Activated T-cell treated with anti-CD3 and anti-CD28 coated beads, Interleukin-2, amount 50 U/mL, for 72 hours (primary cell): ENCODE results near the gene SLIT3. TPM values are rescaled to one million over a fixed set of nuclear protein-coding genes. Genes with fewer than 3 reads are reported as not detected.

ENCODE experiments used
- ATAC-seq, 2 donors: fragments of 150-1000 bp; cut with Tn5 transposase; replicated peaks in 1 of 2; 2 replicates each; pipeline ENCODE4 v1.10.0; 2021; ENCODE audit warnings: moderate library complexity in 2 of 2, mild to moderate bottlenecking in 1 of 2
- DNase-seq, 2 donors: peaks; one replicate each; pipeline ENCODE4 v3.0.0; 2021 to 2022; ENCODE audit warnings: mixed read lengths in 1 of 2
- H3K27ac Mint-ChIP-seq: one replicate; pipeline ENCODE4 v1.8.0; 2022; ENCODE audit warnings: mild to moderate bottlenecking, moderate library complexity, mixed read lengths
- H3K27me3 Mint-ChIP-seq: one replicate; pipeline ENCODE4 v1.8.0; 2022; ENCODE audit warnings: low read depth, mixed read lengths
- H3K36me3 Mint-ChIP-seq, 2 donors: one replicate each; pipeline ENCODE4 v1.8.0; 2022; ENCODE audit warnings: mixed read lengths in 2 of 2, mild to moderate bottlenecking in 1 of 2; ENCODE audit not compliant: insufficient read depth in 2 of 2
- H3K4me1 Mint-ChIP-seq: one replicate; pipeline ENCODE4 v1.8.0; 2022; ENCODE audit warnings: low read depth, mixed read lengths
- H3K4me3 Mint-ChIP-seq, 2 donors: one replicate each; pipeline ENCODE4 v1.8.0; 2022; ENCODE audit warnings: mild to moderate bottlenecking in 2 of 2, mixed read lengths in 2 of 2, moderate library complexity in 2 of 2
- H3K9me3 Mint-ChIP-seq, 2 donors: one replicate each; pipeline ENCODE4 v1.8.0; 2022; ENCODE audit warnings: mixed read lengths in 2 of 2
- total RNA-seq, 2 donors: library from RNA; stranded (reverse); gene quantifications; one replicate each; pipeline ENCODE4 v1.2.3, GENCODE V29; 2022

SLIT3 gene
- total RNA-seq, 2 donors from 2014 or later: 1.7 to 3.1 TPM

DNA sequence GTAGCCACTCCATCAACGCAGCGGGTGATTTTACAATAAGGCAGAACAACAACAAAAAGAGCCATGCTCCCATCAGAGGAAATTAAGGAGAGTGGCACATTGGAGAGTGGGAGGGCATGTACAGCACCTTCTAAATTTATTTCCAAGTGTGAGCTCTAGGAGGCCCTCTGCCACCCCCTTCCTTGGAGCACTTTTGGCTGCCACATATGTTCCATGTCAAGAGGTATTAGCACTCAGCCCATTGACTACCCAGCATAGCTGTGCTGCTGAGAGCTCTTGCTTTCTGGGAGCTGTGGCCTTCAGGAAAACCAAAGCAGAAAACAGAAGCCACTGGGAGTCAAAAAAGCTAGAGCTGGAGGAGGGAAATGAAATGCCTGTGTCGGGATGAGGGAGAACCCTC, 521.6 kb downstream of the SLIT3 start:
- H3K27ac Mint-ChIP-seq: no peak overlapping the region
- H3K4me1 Mint-ChIP-seq: no peaks in the 10 kb centered on the region
- H3K36me3 Mint-ChIP-seq: peaks cover 0 to 8% of the 10 kb centered on the region in 2 donors
- no peak overlapping the region for H3K4me3 Mint-ChIP-seq
- H3K9me3 Mint-ChIP-seq: peaks cover 0 to 1% of the 10 kb centered on the region in 2 donors
- DNase-seq (no peak), ATAC-seq (no peak)
- H3K27me3 Mint-ChIP-seq: peaks cover 13% of the 10 kb centered on the region

DNA sequence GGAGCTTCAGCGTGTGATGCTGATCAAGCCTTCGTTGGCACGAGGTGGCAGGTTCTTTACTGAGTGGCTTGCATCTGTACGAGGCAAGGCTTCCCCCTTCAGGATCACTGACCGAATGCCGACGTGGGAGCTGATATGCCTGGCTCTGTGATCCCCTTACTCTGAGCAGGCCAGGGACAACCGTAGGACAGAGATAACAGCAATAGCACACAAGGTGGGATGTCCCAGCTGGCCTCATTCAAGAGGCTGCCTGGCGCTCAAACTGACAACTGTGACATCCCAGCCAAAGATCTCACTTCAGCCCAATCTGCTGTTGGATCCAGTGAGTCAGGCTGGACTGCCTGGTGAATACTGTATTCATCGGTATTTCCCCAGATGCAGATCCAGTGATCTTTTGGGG, 522.4 kb downstream of the SLIT3 start:
- peaks cover 13% of the 10 kb centered on the region for H3K27me3 Mint-ChIP-seq
- peaks cover 0 to 8% of the 10 kb centered on the region in 2 donors for H3K36me3 Mint-ChIP-seq
- no peak overlapping the region for H3K27ac Mint-ChIP-seq
- DNase-seq: no peak
- no peak for ATAC-seq
- H3K9me3 Mint-ChIP-seq: peaks cover 0 to 1% of the 10 kb centered on the region in 2 donors
- no peaks in the 10 kb centered on the region for H3K4me1 Mint-ChIP-seq
- H3K4me3 Mint-ChIP-seq: no peak overlapping the region

DNA sequence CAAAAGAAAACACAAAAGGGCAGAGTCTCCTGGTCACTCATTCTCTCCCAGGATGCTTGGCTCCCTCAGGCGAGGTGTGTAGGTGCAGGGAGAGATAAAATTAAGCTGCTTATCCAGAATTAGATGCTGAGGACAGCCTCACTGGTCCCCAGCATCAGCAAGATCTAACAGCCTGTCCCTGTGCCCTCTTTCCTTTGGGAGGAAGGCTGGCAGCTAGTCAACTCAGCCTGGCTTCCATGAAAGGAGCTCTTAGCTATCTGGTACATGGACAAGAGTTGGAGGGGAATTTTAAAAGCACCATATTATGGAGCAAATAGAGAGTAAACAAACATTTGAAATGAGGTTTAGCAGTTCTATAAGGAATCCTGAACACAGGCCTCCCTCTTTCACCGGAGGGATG, 523.3 kb downstream of the SLIT3 start:
- H3K27me3 Mint-ChIP-seq: peaks cover 6% of the 10 kb centered on the region
- H3K36me3 Mint-ChIP-seq: peaks cover 0 to 2% of the 10 kb centered on the region in 2 donors
- DNase-seq (no peak), ATAC-seq (no peak)
- no peak overlapping the region for H3K4me3 Mint-ChIP-seq
- H3K4me1 Mint-ChIP-seq: no peaks in the 10 kb centered on the region
- peaks cover 0 to 1% of the 10 kb centered on the region in 2 donors for H3K9me3 Mint-ChIP-seq
- H3K27ac Mint-ChIP-seq: no peak overlapping the region

DNA sequence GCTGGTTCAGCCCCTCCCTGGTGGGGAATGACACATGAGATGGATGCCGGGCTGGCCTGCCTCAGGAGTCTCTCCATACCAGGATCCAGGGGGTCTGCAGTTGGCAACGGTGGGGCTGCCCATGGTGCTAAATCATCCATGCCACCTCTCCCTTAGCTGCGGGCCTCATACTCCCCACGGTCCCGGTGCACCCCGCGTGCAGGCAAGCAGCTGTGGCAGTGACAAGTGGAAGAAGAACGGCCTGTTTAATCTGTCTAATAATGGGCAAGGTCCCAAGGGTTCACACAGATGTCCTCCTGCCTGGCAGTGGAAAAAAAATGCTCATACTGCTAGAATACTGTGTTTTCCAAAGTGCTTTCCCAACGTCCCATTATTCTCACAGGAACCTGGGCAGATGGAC, 524.9 kb downstream of the SLIT3 start:
- Mint-ChIP-seq H3K27me3 (no peaks in the 10 kb centered on the region), H3K4me1 (no peaks in the 10 kb centered on the region), H3K9me3 (peaks cover 0 to 1% of the 10 kb centered on the region in 2 donors), H3K27ac (no peak overlapping the region), H3K4me3 (no peak overlapping the region), H3K36me3 (no peaks in the 10 kb centered on the region)
- DNase-seq: no peak
- no peak for ATAC-seq

DNA sequence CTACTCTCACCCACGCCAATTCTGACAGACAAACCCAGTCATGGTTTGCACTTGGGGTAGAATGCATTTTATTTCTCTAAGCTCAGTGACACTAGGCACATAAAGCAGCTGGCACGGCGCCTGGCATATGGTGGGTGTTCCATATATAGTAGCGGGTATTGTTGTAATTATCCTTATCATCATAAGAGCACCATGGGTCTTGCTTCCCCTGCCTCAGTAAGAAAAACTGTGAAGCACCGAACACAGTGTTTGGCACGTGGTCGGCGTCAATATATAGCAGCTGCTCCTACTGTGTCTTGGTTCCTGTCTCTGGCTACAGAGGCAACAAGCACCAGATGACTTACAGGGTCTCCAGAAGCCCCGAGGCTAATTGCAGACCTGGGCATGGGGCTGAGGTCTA, 527.7 kb downstream of the SLIT3 start:
- H3K27ac Mint-ChIP-seq: no peak overlapping the region
- DNase-seq: no peak
- H3K9me3 Mint-ChIP-seq: peaks cover 0 to 1% of the 10 kb centered on the region in 2 donors
- ATAC-seq: no peak
- no peaks in the 10 kb centered on the region for H3K4me1 Mint-ChIP-seq
- no peak overlapping the region for H3K4me3 Mint-ChIP-seq
- no peaks in the 10 kb centered on the region for H3K27me3 Mint-ChIP-seq
- no peaks in the 10 kb centered on the region for H3K36me3 Mint-ChIP-seq

DNA sequence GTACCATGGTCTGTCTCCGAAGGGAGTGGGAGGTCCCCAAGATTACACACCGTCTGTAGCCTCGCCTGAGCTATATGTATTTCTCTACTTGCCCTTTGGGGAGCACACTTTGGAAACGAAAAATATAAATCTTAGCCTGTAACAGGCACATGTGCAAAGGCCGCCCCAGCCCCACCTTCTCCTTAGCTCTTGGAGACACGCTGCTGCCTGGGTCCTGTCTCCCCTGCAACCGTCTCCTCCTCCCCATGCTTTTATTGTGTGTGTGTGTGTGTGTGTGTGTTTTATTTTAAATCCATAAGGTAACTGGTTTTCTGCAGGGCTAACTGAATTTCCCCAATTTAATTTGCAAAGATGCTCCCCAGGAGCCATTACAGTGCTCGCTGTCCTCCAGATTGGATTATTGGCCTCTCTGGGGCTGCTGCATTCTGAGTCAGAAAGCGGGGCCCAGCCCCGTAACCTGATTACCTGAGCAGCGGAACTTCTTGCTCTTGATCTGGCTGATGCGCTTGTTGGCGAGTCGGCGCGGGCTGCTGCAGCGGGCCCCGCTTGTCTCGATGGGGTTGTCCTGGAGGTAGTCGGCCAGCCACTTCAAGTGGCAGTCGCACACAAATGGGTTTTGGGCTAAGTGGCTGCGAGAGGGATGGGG, 528.5 kb downstream of the SLIT3 start:
- no peaks in the 10 kb centered on the region for H3K27me3 Mint-ChIP-seq
- ATAC-seq (no peak), DNase-seq (no peak)
- no peak overlapping the region for H3K27ac Mint-ChIP-seq
- H3K9me3 Mint-ChIP-seq: peaks cover 3 to 4% of the 10 kb centered on the region in 2 donors
- H3K4me3 Mint-ChIP-seq: no peak overlapping the region
- H3K36me3 Mint-ChIP-seq: peaks cover 2 to 4% of the 10 kb centered on the region in 2 donors
- H3K4me1 Mint-ChIP-seq: no peaks in the 10 kb centered on the region

DNA sequence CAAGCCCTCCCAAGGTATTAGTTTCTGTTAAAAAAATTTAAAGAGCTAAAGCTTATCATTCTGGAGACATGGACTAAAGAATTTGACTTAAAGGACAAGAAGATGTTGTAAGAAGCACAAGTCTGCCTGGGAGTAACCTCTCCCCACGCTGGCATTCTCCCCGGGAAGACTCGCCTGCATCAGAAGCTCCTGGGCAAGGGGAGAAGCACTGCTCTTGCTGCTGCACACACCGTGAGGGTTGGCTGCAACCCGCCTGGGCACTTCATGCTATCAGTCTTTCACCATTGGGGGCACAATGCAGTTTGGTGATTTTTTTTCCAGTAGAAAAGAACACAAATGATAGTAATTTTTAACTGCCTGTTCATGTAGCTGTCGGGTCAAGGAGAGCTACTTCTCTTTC, 529.3 kb downstream of the SLIT3 start:
- Mint-ChIP-seq H3K9me3 (peaks cover 1 to 4% of the 10 kb centered on the region in 2 donors), H3K4me3 (no peak overlapping the region), H3K36me3 (peaks cover 2 to 4% of the 10 kb centered on the region in 2 donors), H3K27ac (no peak overlapping the region), H3K4me1 (no peaks in the 10 kb centered on the region), H3K27me3 (no peaks in the 10 kb centered on the region)
- DNase-seq (no peak), ATAC-seq (no peak)

DNA sequence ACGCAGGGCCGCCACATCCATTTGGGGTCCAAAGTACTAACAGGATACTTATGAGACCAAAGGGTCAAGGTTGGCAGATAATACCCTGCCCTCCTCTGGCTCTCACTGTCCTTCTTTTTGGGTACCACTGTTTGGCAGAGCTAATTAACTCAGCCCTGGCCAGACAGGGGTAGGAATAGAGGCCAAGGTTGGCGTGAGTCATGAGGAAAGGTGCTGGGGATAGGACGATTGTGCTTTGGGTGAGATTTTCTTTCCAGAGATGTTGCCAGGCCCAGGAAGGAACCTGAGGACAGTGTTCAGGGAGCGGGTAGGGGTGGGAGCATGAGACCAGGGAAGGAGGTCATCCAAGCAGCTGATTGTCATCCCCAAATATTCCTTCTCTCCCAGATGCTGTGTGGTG, 529.9 kb downstream of the SLIT3 start:
- H3K27me3 Mint-ChIP-seq: peaks cover 2% of the 10 kb centered on the region
- no peaks in the 10 kb centered on the region for H3K4me1 Mint-ChIP-seq
- DNase-seq (no peak), ATAC-seq (no peak)
- H3K4me3 Mint-ChIP-seq: no peak overlapping the region
- H3K27ac Mint-ChIP-seq: no peak overlapping the region
- H3K9me3 Mint-ChIP-seq: peaks cover 1 to 4% of the 10 kb centered on the region in 2 donors
- H3K36me3 Mint-ChIP-seq: peaks cover 2 to 4% of the 10 kb centered on the region in 2 donors

DNA sequence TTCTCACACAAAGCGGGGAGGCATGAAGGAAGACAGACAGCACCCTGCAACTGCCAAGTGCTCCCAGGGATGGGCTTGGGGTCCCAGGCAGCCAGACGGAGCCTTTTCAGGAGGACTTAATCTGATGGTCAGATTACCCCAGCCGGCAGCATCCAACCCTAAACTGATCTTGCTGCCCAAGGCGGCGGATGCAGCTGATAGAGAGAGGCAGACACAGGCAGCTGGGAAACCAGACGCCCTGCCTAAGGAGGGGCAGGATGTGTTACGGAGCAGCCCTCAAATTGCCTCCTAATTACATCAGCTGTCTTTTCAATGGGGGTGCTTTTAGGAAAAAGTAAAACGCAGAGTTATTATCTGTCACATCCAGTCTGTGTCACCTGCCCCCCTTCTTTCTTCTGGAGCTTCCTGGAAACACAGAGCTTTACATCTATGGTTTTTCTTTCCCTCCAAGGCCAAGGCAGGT, 530.9 kb downstream of the SLIT3 start:
- Mint-ChIP-seq H3K4me1 (no peaks in the 10 kb centered on the region), H3K27ac (no peak overlapping the region), H3K36me3 (peaks cover 2 to 4% of the 10 kb centered on the region in 2 donors), H3K4me3 (no peak overlapping the region), H3K27me3 (peaks cover 5% of the 10 kb centered on the region), H3K9me3 (peaks cover 1 to 4% of the 10 kb centered on the region in 2 donors)
- ATAC-seq (no peak), DNase-seq (no peak)

DNA sequence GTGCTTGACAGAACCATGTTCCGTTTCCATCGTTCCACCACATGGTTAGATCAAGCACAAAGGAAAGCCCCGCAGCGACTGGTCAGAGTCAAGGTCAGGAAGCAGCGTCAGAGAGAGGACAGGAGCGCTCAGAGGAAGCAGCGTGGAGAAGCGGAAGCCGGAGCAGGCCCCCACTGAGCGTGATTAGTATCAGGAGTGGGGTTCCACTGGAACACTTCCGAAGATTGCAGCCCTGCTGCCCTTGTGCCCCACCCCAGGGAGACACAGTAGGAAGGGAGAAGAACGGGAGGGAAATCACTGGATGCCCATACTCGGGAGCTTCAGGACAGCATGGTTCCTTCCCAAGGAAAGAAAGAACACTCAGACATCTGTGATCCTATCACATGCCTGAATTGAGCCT, 532.8 kb downstream of the SLIT3 start:
- no peak overlapping the region for H3K27ac Mint-ChIP-seq
- H3K4me3 Mint-ChIP-seq: no peak overlapping the region
- ATAC-seq (no peak), DNase-seq (no peak)
- H3K36me3 Mint-ChIP-seq: peaks cover 2 to 4% of the 10 kb centered on the region in 2 donors
- H3K27me3 Mint-ChIP-seq: peaks cover 10% of the 10 kb centered on the region
- H3K4me1 Mint-ChIP-seq: no peaks in the 10 kb centered on the region
- peaks cover 1 to 4% of the 10 kb centered on the region in 2 donors for H3K9me3 Mint-ChIP-seq

DNA sequence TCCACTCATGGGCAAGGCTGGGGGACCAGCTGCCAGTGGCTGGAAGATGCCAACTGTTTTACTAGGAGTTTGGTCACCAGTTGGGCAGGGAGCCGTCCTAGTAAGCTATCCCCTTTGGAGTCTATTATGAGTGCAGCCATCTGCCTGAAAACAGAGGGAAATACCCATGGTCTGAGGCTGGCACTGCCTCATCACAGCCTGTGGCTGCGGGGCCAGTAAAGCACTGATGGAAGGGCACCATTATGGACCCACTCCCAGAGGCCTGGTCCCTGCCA, 534.6 kb downstream of the SLIT3 start:
- no peak overlapping the region for H3K4me3 Mint-ChIP-seq
- ATAC-seq (no peak), DNase-seq (no peak)
- peaks cover 1 to 4% of the 10 kb centered on the region in 2 donors for H3K9me3 Mint-ChIP-seq
- H3K4me1 Mint-ChIP-seq: no peaks in the 10 kb centered on the region
- H3K27me3 Mint-ChIP-seq: peaks cover 10% of the 10 kb centered on the region
- peaks cover 2 to 4% of the 10 kb centered on the region in 2 donors for H3K36me3 Mint-ChIP-seq
- H3K27ac Mint-ChIP-seq: no peak overlapping the region

DNA sequence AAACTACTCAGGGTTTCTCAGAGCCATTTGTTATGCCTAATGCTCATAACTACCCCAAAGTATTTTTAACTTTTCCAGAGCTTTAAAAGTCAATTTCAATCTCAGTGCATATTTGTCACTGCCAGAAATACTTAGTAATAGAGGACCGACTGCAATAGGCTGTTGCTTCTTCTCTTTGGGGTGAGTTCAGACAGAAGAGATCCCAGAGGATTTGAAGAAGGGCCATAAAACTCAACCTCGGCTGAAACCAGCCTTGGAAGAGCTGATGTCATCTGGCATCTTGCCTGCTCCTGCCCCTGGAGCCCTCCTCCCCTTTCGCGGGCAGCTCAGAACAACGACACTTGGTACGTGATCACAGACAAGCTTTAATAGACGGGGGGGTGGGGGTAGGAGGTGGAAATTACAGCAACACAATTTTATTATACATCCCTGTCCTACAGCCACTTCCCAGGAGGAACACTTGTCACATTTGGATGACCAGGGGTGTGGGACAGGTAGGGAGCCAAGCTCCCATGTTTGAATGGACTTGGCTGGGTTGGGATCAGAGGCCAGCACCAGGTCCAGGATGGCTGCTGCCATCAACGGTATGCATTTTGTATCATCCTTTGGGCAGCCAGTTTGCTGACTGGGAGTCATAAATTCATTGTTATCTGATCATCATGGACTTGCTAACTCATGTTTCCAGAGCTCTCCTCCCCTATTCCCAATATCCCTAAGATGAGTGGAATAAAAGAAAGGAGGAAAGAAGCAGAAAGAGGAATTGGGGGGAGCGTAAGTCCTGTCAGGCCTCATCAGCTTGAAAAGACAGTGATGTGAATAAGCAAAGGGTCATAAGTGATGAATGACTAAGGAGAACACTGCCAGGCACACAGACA, 535.2 kb downstream of the SLIT3 start:
- peaks cover 10% of the 10 kb centered on the region for H3K27me3 Mint-ChIP-seq
- peaks cover 2 to 4% of the 10 kb centered on the region in 2 donors for H3K36me3 Mint-ChIP-seq
- DNase-seq (no peak), ATAC-seq (no peak)
- no peaks in the 10 kb centered on the region for H3K4me1 Mint-ChIP-seq
- H3K27ac Mint-ChIP-seq: no peak overlapping the region
- peaks cover 1 to 4% of the 10 kb centered on the region in 2 donors for H3K9me3 Mint-ChIP-seq
- no peak overlapping the region for H3K4me3 Mint-ChIP-seq

DNA sequence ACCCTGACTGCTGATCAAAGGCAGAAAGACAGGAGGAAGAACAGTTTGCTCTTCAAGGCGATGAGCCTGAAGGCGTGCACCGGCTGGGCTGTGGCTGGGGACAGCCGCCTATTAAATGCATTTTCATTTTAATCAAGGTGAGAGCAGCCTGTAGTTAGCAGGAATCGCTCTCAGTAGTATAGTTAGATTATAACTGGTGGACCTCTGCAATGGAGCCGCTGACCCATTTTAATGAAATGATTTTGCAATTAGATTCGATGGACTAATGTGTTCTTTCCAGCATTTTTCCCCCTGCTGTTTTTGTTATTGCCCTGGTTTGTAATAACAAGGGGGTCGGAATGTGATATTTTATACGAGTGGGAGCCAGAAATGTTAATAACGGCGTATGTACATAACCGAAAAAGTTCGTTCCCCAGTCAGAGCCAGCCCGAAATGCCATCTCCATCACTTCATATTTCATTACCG, 535.8 kb downstream of the SLIT3 start:
- peaks cover 1 to 4% of the 10 kb centered on the region in 2 donors for H3K9me3 Mint-ChIP-seq
- H3K27me3 Mint-ChIP-seq: peaks cover 10% of the 10 kb centered on the region
- H3K4me3 Mint-ChIP-seq: no peak overlapping the region
- no peak overlapping the region for H3K27ac Mint-ChIP-seq
- no peaks in the 10 kb centered on the region for H3K4me1 Mint-ChIP-seq
- DNase-seq (no peak), ATAC-seq (no peak)
- peaks cover 2 to 4% of the 10 kb centered on the region in 2 donors for H3K36me3 Mint-ChIP-seq
